HG02840 (cell line): Measurements from ENCODE around the gene INPP5A.

Source experiments
- ATAC-seq: cut with Tn5 transposase; IDR thresholded peaks from one replicate; pipeline ENCODE4 v1.9.1; 2021; ENCODE audit warnings: mild to moderate bottlenecking, moderate library complexity, moderate number of reproducible peaks; ENCODE audit not compliant: unreplicated experiment, low FRiP score

The INPP5A gene

DNA sequence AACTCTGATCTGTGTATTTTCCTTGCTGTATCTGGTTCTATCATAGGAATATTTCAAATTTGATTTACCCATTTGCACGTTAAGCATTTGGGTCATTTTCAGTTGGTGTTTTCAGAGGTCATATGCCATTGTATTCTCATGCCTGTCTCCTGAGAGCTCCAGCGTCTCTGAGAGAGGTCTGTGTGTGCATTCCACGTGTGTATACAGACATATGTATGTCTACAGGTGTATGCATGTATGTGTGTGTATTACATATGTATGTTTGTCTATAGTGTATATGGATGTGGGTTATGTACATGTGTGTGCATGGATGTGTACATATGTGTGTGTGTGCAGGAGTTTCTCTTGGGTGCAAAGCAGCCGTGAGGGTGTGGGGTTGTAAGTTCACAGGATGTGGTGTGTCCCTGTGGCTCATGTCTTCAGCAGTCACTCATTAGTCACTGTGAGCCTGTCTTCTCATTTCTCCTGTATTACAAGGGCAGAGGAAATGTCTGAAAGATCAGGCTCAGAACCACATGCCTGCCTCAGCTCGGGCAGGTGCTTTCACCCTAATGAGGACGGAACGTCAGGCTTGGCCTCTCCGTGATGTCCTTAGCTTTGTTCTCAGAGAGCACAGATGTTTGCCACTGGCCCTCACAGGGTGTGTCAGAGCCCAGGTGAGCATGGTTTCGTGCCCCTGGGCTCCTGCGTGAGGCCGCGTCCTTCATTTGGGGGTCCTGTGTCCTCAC lies 146.7 kb downstream of the INPP5A start:
- no peak for ATAC-seq

DNA sequence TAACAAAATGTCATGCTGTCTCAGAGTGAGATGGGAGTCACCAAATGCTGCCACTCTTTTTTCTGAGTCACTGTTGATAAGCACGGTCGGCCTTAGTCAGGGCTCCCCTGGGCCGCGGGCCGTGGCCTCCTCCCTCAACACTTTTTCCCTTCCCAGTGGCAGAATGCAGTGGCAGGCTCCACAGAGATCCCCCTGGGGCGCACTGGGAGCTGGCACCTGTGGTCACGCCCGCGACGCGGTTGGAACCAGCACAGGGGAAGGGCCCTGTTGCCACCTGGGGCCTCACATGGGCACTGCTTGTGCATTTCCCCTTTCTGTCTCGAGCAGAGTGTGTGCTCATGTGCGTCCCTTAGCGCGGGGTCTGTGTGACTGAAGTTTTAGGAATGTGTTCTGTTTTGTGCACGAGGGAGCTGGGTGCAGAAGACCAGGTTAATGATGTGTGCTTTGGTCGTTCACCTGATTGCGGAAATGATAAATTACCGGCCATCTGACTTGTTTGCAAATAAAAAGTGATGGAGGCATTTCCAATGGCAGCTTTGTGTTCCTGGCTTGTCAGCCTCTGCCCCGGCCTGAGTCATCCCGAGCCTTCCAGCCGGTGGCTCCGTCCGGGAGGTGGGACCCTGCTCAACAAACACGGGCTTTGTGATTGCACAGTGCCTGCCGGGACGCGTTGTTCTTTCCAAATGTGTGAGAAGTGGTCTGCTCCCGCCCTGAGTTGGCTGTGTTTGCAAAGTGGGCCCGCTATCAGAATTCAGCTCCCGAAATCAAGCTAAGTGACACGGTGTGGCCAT lies 147.7 kb downstream of the INPP5A start:
- ATAC-seq = no peak

DNA sequence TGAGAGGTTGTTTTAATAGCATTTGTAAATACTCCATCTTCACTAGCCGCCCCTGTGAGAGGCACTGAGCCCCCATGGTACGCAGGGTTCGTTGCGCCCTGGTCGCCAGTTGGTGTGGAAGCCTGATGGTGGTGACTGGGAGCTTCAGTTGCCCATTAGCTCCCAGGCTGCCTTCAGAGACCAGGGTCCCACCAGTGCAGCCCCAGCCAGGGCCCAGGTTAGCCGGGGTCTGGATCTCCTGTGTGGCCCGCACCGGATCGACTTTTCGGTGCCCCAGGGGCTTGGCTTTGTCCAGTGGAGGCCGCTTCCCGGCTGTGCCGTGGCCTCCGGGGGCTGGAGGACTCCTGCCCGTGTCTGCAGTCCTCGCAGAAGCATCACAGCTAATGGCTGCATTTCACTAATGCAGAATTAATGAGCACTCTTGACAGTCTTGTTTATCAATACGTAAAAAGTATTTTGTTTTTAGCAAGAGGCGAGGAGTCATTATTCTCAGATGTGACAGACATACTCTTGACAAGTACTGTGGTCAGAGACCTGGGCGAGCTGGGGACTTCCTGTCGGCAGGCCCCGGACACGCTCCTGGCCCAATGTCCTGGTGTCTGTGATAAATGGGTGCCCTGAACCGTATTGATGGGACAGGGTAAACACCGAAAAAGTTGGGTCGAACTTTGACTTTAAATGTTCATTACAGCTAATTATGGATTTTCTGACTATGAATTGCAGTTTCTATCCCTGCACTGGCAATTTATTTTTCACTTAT lies 148.5 kb downstream of the INPP5A start:
- no peak for ATAC-seq

DNA sequence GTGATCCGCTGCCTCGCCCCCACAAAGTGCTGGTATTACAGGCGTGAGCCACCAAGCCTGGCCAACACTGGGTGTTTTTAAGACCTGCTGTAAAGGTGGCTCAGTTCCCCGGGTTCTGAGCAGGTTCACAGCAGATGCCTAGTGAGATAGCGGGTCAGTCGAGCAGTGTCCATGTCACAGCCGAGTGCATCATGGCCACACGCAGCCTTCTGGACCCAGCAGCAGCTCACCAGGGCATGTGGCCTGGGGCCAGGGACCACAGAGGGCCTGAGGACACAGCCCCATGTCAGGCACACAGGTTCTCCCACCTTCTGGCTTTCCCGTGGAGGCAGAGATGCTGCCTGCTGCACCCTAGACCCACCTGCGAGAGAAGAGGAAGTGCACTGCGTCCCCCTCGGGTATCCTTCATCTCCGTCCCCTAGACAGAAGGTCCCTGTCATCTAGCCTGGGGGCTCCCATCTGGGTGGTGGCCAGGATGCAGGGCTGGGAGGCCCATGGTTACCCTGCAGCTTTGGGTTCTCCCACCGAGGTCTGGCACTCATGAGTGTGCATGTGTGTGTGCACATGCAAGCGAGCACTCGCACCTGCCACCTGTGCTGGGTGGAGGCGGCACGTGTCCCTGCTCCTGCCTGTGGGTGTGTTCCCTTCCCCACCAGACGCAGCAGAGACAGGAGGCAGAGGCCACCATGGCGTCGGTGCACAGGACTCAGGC lies 149.8 kb downstream of the INPP5A start:
- no peak for ATAC-seq

DNA sequence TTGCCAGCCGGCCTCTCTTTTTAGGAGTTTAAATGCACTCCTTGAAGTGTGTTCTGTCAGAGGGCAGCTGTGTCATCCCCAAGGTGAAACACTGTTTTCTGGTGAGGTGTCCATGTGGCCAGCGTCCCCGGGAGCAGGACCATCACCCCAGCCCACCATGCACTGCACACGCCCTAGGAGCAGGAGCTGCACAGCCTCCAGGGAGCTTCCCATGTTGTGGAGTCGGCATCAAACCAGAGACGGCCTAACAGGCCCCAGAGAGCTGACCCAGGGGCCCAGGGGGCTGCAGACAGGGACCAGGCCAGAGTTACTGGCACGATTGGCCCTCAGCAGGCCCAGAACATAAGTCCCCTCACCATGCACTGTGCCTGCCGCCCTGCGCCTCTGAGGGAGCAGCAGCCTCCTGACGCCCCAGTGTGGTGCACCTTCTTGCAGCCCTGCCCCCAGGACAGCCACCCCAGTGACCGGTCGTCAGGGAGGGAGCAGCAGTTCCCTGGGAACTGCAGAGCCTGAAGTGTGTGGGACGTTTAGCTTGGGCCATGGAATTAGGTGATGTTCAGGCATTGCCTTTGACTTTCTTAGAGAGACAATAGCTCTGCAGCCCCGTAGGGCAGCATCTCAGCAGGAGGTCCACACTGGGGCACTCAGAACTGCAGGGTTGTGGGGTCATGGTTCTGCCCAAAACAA lies 150.4 kb downstream of the INPP5A start:
- no peak for ATAC-seq

DNA sequence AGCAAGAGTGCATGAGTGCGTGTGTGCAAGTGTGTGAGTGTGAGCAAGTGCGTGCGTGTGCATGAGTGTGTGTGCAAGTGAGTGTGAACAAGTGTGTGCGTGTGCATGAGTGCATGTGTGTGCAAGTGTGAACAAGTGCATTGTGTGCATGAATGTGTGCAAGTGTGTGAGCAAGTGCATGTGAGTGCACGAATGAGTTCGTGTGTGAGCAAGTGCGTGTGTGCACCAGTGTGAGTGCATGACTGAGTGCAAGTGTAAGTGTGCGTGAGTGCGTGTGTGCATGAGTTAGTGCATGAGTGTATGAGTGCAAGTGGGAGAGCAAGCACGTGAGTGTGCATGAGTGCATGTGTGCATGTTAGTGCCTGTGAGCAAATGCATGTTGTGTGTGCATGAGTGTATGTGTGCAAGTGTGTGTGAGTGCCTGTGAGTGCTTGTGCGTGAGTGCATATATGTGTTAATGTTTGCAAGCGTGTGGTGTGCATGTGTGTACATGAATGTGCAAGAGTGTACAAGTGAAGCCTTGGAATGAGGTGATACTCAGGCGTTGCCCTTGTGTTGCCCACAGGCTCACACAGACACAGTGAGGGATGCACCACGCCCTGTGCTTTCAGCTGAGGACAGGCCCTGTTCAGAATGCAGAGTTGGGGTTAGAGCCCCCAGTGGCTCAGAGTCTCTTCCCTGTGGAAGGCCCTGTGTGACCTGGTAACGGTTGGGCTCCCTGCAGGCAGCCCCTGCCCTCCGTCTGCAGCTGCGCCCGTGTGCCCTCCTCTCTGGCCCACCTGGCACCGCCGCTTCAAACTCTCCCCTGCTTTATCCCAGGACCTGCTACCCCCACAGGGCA lies 151.2 kb downstream of the INPP5A start:
- ATAC-seq = no peak

DNA sequence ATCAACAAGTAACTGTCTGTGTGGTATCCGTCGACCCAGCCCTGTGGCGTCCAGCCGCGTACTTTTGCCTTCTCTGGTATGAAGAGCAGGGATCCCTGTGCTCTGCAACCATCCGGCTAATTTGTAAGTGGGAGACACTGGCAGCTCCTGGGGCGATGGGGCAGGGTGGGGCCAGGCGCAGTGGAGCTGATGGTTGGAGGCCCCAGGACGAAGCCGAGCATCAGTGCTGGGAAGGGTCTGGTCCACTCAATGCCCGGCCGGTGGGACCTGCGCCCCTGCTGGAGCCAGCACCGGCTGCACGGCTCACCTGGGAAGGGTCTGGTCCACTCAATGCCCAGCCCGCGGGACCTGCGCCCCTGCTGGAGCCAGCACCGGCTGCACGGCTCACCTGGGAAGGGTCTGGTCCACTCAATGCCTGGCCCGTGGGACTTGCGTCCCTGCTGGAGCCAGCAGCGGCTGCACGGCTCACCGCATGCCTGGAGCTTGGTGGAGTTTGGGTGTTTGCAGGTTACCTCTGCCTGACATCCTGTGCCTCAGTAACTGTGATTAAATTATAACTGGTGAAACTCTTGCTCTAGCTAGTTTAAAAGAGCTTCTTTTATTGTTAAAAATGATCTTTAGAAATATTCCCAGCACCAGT lies 152.3 kb downstream of the INPP5A start:
- no peak for ATAC-seq

DNA sequence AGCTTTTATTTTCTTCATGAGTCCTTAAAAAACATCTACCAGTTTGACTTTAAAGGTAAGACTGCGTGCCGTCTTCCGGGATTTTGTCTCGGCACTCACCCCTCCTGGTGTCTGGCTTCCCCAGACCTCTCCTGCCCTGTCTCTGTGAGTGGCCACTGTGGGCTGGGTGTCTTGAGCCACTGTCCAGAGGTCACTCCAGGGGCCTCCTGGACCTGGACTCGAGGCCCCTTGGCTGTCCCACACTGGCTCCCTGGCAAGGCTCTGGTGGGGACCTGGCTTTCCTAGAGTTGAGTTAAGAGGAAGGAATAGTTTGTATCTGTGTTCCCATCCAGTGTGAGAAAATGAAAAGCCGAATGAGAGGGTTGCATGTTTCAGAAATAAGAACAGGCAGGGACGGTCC lies 152.8 kb downstream of the INPP5A start:
- no peak for ATAC-seq

DNA sequence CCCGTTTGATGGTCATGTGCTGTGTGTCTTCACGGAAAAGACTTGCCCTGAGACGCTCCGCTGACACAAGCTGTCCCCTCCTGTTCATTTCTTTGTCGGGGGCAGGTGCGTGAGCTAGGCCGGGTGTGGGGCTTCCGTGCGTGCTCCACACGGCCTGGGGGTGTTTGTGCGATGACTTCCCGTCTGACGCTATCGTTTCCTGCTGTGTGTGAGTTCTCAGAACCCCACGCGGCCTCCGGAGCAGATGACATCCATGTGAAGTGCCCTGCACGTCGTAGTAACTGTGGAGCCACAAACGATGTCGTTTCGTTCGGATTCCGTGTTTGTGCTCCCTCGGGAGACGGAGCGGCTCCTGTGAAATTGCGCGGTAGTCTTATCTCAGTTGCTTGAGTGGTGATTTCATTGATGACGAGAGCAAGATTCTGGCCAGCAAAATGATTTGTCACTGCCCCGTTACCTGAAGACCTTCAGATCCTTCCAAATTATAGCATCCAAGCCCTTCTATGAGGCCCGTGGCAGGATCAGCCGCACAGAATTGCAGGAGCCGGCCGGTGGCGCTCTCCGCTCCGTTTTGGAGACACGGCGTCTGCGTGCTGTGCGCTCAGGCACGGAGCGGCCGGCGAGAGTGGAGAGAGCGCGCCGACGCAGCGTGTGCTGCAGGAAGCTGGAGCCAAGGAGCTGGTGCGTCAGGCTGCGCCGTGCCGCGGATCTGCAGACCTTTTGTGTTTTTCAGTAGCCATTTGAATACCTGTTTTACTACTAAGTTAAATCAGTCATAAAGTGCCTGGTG lies 153.4 kb downstream of the INPP5A start:
- no peak for ATAC-seq

DNA sequence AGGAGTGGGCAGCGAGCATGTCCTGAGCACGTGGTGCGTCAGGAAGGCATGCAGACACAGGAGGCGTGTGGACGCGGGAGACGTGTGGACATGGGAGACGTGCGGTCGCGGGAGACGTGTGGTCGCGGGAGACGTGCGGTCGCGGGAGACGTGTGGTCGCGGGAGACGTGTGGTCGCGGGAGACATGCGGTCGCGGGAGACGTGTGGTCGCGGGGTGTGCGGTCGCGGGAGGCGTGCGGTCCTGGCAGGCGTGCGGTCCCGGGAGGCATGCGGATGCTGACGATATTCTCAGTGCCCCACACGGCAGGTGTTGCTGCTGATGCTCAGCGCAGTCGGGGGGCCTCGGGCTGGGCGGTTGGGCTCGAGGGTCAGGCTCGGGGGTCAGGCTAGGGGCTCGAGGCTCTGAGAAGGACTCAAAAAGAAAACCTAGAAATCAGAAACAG lies 154.1 kb downstream of the INPP5A start:
- ATAC-seq = no peak

DNA sequence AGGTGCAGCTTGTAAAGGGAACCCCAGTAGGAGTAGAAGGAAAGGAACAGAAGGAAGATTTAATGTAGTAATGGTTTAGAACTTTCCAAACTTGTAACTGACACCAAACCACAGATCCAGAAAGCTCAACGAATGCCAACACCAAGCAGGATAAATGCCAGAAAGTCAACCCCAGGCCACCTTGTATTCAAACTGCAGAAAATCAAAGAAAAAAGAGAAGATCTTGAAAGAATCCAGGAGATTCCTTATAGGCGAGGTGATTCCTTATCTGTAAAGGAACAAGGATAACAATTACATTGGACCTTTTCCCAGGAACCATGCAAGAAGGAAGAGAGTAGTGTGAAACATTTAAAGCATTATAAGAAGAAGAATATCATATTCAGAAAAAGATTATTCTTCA lies 154.7 kb downstream of the INPP5A start:
- ATAC-seq = no peak

DNA sequence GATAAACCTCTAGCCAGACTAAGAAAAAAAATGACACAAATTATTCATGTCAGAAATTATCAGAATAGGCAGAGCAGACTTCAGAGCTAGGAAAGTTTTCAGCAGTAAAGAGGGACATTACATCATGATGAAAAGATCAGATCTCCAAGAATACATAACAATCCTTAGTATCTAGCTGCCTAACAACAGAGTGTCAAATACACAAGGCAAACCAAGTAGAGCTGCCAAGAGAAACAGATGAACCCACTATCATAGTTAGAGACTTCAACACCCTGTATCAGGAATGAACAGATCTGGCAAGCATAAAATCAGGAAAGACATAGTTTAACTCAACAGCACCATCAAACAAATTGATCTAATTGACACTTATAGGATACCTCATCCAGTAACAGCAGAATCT lies 156.1 kb downstream of the INPP5A start:
- no peak for ATAC-seq

DNA sequence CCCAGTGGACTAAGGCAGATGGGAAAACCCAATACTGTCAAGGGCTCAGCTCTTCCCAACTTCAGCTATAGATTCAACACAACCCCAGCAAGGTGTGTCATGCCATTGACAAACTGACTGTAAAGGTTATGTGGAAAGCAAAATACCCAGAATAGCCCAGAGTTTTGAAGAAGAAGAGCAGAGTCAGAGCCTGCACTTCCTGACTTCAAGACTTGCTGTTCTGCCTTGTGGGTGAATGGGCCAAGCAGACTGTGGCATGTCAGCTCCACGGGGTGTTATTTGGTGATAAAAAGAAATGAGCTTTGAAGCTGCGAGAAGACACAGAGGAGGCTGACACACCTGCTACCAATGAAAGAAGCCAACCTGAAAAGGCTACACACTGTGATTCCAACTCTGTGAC lies 158.6 kb downstream of the INPP5A start:
- no peak for ATAC-seq

DNA sequence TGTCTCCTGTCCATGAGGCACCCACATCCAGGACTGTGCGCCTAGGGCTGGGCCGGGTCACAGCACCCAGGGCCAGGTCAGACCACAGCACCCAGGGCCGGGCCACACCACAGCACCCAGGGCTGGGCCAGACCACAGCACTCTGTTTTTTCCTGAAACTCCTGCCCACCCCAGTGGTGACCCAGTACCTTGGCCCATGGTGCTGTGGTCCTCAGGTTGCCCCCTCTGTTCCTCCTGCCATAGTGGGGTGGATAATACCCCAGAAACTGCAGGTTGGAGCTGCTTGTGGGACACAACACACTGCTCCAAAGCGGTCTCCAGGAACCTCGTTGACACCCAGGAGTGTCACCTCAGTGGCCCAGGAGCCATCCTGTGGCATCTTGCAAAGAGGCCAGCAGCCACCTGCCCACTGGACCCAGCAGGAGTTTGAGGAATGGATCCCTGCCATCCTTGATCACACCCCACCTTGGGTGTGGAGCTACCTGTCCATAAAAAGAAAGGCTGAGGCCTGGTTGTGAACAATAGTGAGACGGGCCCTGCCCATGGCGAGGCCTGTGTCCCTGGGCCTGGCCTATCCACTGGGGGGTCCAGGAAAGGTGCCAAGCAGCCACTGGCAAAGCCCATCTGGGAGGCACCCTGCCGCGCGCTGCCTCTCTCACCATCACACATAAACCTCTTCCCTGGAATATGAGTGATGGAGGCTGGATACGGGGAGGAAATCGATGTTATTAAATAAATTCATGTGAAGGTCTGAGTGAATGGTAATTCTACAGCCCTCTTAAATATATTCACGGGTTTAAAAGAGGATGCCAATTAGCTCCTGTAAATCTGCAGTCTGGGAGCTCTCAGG lies 159.4 kb downstream of the INPP5A start:
- ATAC-seq = no peak

DNA sequence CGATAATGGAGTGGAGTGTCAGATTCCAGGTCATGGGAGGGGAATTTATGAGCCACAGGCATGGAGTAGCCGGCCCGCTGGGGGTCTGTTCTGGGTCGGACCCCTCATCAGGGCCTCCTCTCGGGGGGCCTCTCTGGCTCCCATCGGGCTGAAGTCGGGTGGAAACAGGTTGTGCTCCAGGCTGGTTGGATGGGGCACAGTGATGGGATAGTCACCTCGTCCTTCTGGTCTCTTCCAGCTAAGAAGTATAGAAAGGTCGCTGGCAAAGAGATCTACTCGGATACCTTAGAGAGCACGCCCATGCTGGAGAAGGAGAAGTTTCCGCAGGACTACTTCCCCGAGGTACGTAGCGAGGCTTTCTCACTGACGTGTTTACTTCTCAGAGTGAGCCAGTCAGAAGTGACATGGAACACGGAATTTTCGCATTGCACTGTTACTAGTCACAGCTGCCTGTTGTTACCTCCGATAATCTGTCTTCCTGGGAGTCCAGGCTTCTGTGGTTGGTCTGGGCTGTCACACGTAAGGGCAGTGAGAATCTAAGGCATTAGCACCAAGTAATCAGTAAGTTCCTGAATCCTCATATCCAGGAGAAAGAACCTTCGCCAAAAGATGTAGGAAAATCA lies 160.1 kb downstream of the INPP5A start:
- ATAC-seq = no peak

DNA sequence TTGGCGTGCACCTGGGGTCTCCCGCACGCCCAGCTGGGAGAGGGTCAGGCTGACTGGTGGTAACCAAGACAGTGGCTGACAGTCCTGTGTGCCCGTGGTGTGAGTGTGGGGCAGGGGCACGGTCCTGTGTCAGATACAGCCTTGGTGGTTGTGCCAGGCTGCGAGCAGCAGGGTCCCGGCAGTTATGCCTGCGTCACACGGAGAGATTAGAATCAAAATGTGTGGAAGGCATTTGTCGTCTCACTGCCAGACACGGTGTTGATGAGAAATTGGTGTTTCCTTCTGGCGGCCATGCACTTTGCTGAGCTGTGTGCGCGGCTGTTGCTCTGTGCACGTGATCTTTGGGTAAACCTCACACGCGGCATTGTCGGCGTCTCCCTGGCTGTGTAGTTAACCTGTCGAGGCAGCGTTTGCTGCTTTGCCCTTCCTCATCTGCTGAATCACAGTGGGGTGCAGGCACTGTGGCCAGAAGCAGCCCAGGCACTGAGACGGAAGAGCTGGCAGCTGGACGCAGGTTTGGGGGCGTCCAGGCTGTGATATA lies 160.7 kb downstream of the INPP5A start:
- ATAC-seq = no peak
